ENCODE measurements around the gene NAAA. TPM values are rescaled to one million over a fixed set of nuclear protein-coding genes. Genes with fewer than 3 reads are reported as not detected.

Gene NAAA
- total RNA-seq, 1 experiment from 2014 or later = 2.7 TPM

GRCh38 chr4:75939890-75940691 is 722 bp downstream of the NAAA start:
- DNase-seq = peak; percentile 84
- H3K9me3 ChIP-seq (ENCODE audit: control insufficient read depth, low read depth, low read length) = no peaks in the 10 kb centered on the region
- Mint-ChIP-seq H3K36me3 (ENCODE audit: insufficient read depth in 1 of 3, low read depth in 3 of 3) (peaks cover 0 to 10% (median 0%) of the 10 kb centered on the region in 3 experiments; a peak in 3 of 7 replicates), H3K27ac (peak overlapping the region in 2 of 3 experiments; percentile 40 to 75; a peak in 3 of 7 replicates), H3K27me3 (ENCODE audit: low read depth) (peaks cover 21% of the 10 kb centered on the region), H3K9me3 (no peaks in the 10 kb centered on the region; a peak in 2 of 5 replicates), H3K4me3 (peak overlapping the region; percentile 83 to 91), H3K4me1 (peaks cover 14 to 20% of the 10 kb centered on the region in 2 experiments)
- H2AK5ac ChIP-seq (ENCODE audit: insufficient read length, low read length) = no peak overlapping the region
- no peaks in the 10 kb centered on the region for H4K20me1 ChIP-seq (ENCODE audit: control insufficient read depth, insufficient read depth, insufficient read length)
- H2BK15ac ChIP-seq (ENCODE audit: low read depth, low read length) = no peak overlapping the region
- H2BK120ac ChIP-seq (ENCODE audit: low read depth, low read length, poor library complexity, severe bottlenecking) = no peak overlapping the region
- H3K79me1 ChIP-seq (ENCODE audit: insufficient read depth, low read depth, low read length, poor library complexity, severe bottlenecking) = no peaks in the 10 kb centered on the region
- H4K91ac ChIP-seq (ENCODE audit: insufficient read length, low read depth, low read length) = no peak overlapping the region
- no peak overlapping the region for H3T11ph ChIP-seq (ENCODE audit: low read length)
- H3K4me2 ChIP-seq (ENCODE audit: insufficient read depth, insufficient read length, low read length) = peak overlapping the region; percentile 85
- TF ChIP-seq, protein P1, sequence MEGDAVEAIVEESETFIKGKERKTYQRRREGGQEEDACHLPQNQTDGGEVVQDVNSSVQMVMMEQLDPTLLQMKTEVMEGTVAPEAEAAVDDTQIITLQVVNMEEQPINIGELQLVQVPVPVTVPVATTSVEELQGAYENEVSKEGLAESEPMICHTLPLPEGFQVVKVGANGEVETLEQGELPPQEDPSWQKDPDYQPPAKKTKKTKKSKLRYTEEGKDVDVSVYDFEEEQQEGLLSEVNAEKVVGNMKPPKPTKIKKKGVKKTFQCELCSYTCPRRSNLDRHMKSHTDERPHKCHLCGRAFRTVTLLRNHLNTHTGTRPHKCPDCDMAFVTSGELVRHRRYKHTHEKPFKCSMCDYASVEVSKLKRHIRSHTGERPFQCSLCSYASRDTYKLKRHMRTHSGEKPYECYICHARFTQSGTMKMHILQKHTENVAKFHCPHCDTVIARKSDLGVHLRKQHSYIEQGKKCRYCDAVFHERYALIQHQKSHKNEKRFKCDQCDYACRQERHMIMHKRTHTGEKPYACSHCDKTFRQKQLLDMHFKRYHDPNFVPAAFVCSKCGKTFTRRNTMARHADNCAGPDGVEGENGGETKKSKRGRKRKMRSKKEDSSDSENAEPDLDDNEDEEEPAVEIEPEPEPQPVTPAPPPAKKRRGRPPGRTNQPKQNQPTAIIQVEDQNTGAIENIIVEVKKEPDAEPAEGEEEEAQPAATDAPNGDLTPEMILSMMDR (conservative IDR thresholded peaks at IDR 0.05) = no peak
- peak overlapping the region; percentile 16 for H3K14ac ChIP-seq (ENCODE audit: insufficient read depth, low read length)
- no peaks in the 10 kb centered on the region for H3K4me1 ChIP-seq (ENCODE audit: insufficient read depth, low read length)
- no peak overlapping the region for H2BK20ac ChIP-seq (ENCODE audit: low read depth, low read length, poor library complexity, severe bottlenecking)
- H3K9ac ChIP-seq (ENCODE audit: extremely low read depth, insufficient read length, low read length) = peak overlapping the region; percentile 24
- WGBS (ENCODE audit: extremely low coverage, insufficient read length, low lambda C conversion rate) = no CpG with 5 or more reads among the region's 67 CpGs
- H3K27me3 ChIP-seq (ENCODE audit: insufficient read depth, low read length) = no peaks in the 10 kb centered on the region; the same call in 1 of the 2 replicates
- no peak overlapping the region for H4K8ac ChIP-seq (replicated peaks; ENCODE audit: insufficient read length, low read depth, low read length)
- peaks cover 11% of the 10 kb centered on the region for H3K23me2 ChIP-seq (ENCODE audit: insufficient read length, low read depth, low read length, poor library complexity, severe bottlenecking)
- no peak overlapping the region for H3K56ac ChIP-seq (ENCODE audit: insufficient read length, low read depth, low read length)
- H2AFZ ChIP-seq (ENCODE audit: low read length) = no peak overlapping the region
- 0 out of 2 replicates have a peak, but pooled peaks cover 2% of the 10 kb centered on the region for H3K79me2 ChIP-seq (ENCODE audit: insufficient read depth, low read length)
- H3K23ac ChIP-seq (ENCODE audit: insufficient read length, low read depth, low read length) = no peak overlapping the region
- H2BK12ac ChIP-seq (ENCODE audit: insufficient read length, low read depth, low read length) = no peak overlapping the region
- H3K18ac ChIP-seq (ENCODE audit: insufficient read length, low read depth, low read length) = peak overlapping the region; percentile 22
- no peak overlapping the region for H4K5ac ChIP-seq (ENCODE audit: insufficient read length, low read depth, low read length)
- no peak overlapping the region for H3K4ac ChIP-seq (ENCODE audit: low read depth, low read length)
- no peak overlapping the region for H2BK5ac ChIP-seq (ENCODE audit: insufficient read length, low read length)
- H3K27ac ChIP-seq (ENCODE audit: insufficient read length, low read depth, low read length) = no peak overlapping the region
